ENCODE data around the gene NCOA7. TPM values are rescaled to one million over a fixed set of nuclear protein-coding genes. Genes with fewer than 3 reads are reported as not detected.

The NCOA7 gene
- total RNA-seq, 1 donor from 2014 or later = 69.0 TPM

DNA sequence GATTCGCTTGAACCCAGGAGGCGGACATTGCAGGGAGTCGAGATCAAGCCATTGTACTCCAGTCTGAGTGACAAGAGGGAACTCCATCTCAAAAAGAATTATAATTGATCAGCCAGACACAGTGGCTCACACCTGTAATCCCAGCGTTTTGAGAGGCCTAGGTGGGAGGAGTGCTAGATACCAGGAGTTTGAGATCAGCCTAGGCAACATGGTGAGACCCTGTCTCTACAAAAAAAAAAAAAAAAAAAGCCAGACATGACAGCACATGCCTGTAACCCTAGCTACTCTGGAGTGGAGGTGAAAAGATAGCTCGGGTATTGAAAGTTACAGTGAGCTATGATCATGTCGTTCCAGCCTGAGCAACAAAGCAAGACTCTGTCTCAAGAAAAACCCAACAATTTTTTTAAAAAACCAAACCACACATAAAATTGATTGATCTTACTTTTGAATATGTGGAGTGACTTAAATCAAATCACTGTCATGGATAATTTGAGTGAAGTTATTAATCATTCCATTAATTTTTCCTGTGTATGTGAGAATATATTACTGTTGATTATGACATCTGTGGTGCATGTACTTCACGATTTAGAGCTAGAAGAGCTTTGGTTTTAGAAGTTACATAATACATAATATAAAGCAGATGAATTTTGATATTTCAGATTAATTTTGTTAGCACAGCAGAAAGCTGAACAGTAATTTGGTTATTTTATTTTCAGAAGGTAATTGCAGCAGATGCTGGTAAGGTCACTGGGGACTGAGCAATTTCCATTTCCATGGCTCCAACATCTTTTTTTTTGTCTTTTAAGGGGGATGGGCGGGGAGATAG, 34.4 kb downstream of the NCOA7 start:
- intact Hi-C loops (cut with DNase I) = no loop called here
- no peak for DNase-seq (ENCODE audit: low spot score)

DNA sequence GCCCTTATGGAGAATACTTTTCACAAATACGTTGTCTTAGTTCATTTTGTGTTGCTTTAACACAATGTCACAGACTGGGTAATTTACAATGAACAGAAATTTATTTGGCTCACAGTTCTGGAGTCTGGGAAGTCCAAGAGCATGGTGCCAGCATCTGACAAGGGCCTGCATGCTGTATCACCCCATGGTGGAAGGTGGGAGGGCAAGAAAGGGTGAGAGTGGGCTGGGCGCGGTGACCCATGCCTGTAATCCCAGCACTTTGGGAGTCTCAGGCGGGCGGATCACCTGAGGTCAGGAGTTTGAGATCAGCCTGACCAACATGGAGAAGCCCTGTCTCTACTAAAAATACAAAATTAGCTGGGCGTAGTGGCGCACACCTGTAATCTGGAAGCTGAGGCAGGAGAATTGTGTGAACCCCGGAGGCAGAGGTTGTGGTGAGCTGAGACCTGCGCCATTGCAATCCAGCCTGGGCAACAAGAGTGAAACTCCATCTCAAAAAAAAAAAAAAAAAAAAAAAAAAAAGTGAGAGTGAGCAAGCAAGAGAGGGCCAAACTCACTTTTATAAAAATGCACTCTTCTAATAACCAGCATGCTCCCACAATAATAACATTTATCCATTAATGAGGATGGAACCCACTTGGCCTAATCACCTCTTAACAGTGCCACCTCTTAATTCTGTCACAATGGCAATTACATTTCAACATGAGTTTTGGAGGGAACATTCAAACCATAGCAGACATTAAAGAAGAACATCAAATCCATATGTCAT, 36.1 kb downstream of the NCOA7 start:
- no peak for DNase-seq (ENCODE audit: low spot score)
- no peak for ATAC-seq
- intact Hi-C loops (cut with DNase I) = no loop called here

More for the DNA sequence above, 34.4 kb downstream of the NCOA7 start:
- peak; percentile 74 for ATAC-seq

DNA sequence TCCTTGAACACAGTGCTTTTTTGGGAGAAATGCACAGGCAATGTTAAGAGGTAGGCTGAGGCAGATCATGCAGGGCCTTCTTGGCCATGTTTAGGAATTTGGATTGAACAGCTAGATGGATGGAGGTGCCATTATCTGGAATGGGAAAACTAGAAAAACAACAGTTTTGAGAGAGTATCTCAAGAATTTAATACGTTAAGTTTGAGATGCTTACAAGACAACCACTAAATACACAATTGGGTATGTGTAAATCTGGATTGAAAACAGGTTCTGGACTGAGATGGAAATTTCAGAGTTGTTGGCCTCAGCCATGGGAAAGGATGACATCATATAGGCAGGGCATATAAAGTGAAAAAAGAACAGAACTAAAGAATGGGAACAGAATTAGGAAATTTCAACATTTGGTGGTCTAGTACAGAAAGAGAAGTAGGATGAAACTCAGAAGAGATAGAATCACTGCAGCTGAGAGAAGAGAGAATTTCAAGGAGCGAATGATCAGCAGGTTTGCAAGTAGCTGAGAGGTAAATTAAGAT, 37.1 kb downstream of the NCOA7 start:
- ATAC-seq = peak; percentile 24
- intact Hi-C loops (cut with DNase I) = no loop called here
- no peak for DNase-seq (ENCODE audit: low spot score)

DNA sequence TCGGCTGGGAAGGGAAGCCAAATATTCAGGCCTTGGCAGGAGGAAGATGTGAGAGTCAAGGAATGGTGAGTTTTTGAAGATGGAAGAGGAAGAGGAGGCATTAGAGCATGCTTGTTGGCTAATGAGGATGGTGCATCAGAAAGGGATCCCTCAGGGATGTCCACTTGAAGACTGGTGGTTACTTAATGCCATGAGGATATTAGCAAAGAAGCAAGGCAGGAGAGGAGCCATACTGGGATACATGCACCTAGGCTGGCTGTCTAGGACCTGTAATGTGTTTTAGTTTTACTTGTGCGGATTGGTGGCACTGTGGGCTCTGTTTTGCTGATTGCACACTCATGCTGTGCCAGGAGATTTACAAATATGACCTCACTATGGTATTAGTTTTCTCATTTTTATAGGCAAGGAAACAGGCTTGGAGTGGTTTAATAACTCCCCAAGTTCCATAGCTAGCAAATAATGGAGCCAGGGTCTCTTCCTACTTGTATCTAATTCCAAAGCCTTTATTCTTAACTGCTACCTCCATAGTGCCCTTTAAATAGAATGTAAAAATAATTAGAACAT, 37.8 kb downstream of the NCOA7 start:
- DNase-seq (ENCODE audit: low spot score) = no peak
- ATAC-seq = no peak
- intact Hi-C loops (cut with DNase I) = no loop called here

DNA sequence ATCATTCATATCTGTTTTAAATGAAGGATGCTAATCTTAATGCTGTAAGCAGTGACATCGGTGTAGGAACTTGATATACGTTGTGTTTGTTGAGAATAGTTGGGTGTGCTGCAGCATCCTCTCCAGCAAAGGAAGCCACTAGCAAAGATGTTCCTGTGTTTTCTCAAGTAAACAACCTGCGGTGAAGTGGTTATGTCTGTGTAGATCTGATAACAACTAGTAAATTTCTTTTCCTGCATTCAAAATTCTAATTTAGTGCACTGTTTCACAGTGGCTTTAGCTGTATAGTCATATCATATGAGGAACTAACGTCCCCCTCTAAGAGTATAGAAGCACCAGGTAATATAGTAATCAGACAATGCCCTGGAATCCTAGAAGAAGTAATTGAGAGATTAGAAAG, 38.7 kb downstream of the NCOA7 start:
- intact Hi-C loops (cut with DNase I) = no loop called here
- DNase-seq (ENCODE audit: low spot score) (no peak), ATAC-seq (no peak)

DNA sequence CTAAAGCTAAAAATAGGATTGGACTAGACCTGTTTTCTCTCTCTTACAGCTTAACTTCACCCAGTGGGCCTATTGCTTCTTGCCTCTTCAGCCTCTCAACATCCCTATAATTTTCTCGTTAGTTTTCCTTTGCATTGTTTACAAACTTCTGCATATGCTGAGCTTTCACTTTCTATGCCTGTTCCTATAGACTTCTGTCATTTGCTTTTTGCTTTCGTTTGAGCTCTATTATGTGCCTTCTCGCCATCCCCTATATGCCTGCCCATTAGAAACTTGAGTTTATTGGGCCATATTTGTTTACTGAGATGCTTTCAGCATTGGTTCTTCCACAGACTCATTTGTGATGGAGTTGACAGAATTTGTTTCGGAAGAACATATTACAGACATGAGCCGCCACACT, 40.9 kb downstream of the NCOA7 start:
- ATAC-seq = no peak
- intact Hi-C loops (cut with DNase I) = no loop called here
- DNase-seq (ENCODE audit: low spot score) = no peak

DNA sequence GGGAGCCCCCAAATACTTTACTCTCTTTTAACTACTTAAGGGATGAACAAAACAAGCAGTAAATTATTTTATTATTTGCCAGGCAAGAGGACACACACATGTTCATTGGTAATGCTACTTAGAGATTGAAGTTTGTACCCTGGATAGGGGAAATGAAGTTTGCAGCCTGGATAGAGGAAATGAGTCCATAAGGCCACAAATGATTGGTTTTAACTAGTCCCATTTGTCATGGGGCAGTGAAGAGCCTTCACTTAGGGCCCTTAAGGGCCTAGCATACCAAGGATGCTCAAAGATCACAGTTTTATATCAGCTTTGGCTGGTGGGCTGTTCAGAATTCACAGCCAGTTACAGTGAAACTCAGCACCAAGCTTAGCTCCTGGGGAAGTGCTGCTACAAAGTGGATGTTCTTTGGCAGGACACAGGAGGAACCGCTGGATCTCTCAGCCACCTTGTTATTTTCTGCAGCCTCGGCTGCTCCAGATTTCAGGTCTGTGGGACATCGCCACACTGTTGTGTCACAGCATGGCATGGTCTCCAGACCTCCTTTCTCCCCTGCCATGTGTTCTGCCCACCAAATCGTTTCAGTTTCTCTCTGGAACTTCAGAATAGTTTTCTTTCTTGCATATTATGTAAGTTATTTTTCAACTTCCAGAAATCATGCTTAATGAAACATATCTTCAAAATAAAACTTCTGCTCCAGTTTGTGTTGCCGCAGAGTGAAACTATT, 41.8 kb downstream of the NCOA7 start:
- intact Hi-C loops (cut with DNase I) = no loop called here
- ATAC-seq (no peak), DNase-seq (ENCODE audit: low spot score) (no peak)

DNA sequence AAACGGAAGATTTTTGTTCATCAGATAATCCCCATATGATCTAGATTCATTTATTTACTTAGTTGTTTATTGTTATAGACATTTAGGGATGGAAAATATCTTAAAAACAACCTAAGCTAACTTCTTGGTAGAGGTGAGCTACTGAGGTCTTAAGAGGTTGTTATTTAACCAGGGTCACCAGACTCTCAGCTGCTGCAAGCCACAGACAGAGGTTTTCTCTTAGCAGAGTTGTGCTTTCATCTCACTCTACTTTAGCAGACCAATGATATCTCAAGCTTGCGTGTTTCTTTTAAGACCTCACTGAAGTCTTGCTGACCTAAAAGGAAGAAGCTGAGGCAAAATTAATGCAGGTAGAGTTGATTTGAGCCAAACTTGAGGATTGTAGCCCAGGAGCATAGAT, 43.6 kb downstream of the NCOA7 start:
- ATAC-seq = no peak
- intact Hi-C loops (cut with DNase I) = no loop called here
- no peak for DNase-seq (ENCODE audit: low spot score)

DNA sequence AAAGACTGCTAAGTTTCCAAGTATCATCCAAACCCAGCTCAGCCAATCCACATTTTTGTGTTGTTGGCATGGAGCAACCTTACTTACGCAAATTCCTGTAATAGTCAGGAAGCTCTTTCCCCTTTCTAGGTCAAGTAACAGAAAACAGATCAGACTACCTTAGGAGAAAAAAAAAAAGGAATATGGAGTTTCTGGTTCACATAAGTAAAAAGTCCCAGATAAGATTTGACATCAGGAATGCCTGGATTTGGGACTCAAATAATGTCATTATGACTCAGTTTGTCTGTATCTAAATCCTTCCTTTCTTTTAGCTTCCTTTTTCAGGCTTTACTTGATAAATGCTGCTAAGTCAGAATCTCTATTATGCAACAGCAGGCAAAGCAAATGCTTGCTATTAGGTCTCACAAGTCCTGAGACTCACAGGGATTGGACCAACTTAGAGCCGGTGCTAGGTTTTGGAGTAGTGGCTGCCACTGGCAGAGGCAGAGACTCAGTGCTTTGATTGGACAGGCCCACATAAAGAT, 44.5 kb downstream of the NCOA7 start:
- intact Hi-C loops (cut with DNase I) = no loop called here
- DNase-seq (ENCODE audit: low spot score) = no peak
- ATAC-seq = peak; percentile 88

DNA sequence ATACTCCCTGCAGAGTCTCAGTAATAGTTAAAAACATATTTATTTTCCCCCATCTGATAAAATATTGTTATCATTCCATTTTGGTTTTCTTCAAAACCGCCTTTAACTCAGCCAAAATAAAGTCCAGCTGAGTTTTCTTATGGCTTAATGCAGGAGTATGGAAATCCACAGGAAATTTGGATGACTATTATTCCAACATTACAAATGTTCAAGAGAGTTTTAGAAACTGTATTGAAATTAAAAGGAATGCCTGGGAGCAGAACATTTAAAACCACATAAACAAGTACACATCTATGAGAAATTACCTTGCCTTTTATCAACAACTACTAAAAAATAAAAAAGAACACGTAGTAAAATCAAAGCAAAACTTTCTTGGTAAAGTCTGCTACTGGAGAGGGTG, 45.7 kb downstream of the NCOA7 start:
- no peak for DNase-seq (ENCODE audit: low spot score)
- no peak for ATAC-seq
- intact Hi-C loops (cut with DNase I) = no loop called here

DNA sequence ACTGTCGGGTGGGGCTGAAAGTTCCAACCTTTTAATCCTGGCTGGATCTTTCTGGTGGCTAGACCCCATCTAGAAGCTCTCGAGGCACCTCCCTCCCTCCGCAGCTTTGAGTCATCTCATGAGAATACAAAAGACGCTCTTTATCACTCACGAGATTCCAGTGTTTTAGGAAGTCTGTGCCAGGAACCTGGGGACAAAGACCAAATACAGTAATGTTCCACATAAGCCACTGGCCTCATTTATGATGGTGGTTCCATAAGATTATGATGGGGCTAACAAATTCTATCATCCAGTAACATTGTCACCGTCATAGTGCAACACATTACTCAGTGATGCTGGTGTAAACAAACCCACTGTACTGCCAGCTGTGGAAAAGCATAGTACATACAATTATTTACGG, 48.7 kb downstream of the NCOA7 start:
- DNase-seq (ENCODE audit: low spot score) (no peak), ATAC-seq (no peak)
- intact Hi-C loops (cut with DNase I) = no loop called here

DNA sequence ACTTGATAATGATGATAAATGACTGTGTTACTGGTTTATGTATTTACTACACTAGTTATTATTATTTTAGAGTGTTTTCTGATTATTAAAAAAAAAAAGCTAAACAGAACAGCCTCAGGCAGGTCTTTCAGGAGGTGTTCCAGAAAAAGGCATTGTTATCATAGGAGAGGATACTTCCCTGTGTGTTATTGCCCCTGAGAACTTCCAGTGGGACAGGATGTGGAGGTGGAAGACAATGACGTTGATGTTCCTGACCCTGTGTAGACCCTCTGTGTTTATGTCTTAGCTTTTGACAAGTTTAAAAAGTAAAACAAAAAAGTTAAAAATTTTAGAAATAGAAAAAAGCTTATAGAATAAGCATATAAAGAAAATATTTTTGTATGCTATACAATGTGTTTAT, 49.1 kb downstream of the NCOA7 start:
- ATAC-seq (no peak), DNase-seq (ENCODE audit: low spot score) (no peak)
- intact Hi-C loops (cut with DNase I) = no loop called here

DNA sequence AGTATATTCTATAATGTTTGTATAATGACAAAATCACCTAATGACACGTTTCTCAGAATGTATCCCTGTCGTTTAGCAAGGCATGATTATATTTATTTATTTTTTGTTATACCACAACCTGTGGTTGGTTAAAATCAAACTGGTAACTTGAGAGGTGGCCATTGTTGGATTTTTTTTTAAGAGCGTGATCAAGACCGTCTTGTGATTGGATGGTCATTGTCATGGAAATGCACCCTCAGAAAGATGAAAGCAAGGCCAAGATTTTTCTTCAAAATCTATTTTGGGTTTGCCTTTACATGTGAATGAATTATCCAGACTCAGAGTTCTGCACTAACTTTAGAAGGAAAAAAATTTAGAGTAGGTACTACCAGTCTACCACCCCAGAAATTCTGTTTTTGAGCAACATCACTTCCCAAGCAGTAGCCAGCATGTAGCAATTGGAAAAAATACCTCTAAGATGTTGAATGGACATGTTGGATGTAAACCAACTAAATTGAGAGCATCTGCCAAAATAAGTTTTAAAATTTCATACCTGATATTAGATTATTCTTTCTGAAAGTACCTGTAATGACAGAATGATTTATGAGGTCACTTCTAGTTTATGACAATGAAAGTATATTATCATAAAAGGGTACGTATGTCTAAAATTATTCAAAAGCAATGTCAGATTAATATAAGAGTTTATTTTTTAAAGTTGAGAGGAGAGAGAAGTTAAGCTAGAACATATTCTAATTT, 50.8 kb downstream of the NCOA7 start:
- intact Hi-C loops (cut with DNase I) = no loop called here
- DNase-seq (ENCODE audit: low spot score) (no peak), ATAC-seq (no peak)

DNA sequence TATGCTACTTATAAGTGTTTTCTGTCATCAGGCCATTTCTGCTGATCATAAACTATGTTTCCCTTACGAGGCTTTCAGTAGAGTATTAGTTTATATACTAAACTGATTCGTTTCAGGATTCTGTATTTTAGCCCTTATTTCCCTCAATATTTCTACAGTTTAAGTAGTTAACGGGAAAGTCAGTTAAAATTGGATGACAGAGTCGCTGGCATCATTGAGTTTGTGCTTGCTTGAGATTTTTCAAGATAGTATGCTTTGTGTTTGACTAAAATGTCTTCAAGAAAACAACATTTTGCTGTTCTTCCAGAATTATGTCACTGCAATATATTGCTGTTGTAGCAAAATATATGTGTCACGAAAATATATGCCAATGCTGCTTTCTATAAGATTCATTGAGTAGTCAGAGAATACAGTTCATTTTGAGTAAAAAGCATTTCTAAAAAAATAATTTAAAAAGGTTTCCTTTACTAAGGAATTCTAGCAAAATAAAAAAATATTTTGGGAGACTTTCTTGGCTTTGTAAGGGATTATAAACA, 51.4 kb downstream of the NCOA7 start:
- intact Hi-C loops (cut with DNase I) = no loop called here
- ATAC-seq (no peak), DNase-seq (ENCODE audit: low spot score) (no peak)

DNA sequence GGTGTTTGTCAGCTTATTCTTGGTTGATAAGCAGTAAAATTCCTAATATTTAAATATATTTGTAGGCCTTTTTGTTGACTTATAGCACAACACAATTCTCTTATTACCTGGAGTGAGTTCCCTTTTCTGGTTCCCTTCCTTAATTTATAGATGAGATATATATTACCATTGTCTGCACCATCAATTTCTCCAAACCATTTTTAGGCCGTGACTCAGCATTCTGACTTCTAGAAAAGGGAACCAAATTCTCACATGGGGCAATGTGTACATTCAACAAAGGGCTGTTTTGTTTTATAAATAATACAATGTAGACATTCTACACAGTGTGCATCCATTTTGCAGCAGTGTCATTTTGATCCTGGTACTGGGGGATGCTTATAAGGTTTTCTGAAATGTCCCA, 52.8 kb downstream of the NCOA7 start:
- intact Hi-C loops (cut with DNase I) = no loop called here
- no peak for DNase-seq (ENCODE audit: low spot score)
- ATAC-seq = no peak

DNA sequence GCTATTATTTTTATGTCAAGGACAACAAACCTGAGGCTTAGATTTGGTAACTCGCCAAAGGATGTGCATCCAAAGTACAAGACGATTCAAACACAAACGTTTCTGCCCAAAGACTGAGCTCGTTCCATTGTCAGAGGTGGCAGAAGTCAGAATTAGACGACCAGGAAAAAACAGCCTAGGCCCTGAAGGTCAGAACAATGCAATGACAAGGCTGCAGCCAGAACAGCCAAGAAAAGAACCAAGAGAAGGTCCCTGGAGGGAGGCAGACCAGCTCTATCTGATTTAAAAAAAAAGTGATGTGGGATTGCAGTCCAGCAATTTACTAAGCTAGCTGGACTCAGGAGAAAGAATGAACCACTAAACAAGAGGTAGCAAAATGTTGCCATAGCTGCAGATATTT, 54.2 kb downstream of the NCOA7 start:
- ATAC-seq = peak; percentile 77
- intact Hi-C loops (cut with DNase I) = no loop called here

DNA sequence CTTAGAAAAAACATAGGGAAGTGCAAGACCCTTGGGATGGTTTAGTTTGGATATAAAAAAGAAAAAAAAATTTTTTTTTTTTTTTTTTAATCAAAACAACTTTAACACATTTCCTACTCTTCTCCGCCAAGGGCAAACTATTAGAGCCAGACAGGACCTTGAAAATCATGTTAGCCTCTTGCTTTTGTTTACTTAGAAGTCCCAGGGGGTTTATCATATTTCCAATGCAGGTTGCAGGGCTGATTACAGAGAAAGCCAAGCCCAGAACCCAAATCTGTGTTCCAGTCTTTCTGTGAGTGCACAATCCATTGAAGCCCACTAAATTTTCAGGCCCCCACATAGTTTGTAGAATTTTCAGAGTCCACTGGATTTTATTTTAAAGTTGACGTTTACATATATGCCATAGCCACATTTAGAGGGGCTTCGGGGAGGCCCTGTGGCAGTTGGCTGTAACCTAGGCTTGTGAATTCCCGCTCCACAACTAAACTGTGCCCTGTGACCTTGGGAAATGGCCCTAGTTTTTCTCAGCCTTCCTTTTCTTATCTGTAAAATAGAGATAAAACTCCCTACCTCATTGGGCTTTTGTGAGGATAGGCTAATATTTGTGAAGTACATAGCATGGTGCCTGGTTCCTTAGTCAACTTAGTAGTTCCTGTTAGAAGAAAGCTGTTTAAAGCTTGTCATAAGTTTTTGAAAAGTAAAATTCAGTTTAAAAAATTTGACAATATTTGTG, 55.7 kb downstream of the NCOA7 start:
- peak; percentile 65 for ATAC-seq
- intact Hi-C loops (cut with DNase I) = no loop called here

More for the DNA sequence above, 54.2 kb downstream of the NCOA7 start:
- no peak for DNase-seq (ENCODE audit: low spot score)

More for the DNA sequence above, 55.7 kb downstream of the NCOA7 start:
- no peak for DNase-seq (ENCODE audit: low spot score)

Measured in sciatic nerve (tissue), 2 donors.